A673 (cell line): ENCODE results near the gene TAF15.

Source experiments
- CTCF ChIP-seq: fragments of 300-800, 200-600 bp; sonication (generic); conservative IDR thresholded peaks from 2 replicates; pipeline ENCODE4 v1.5.1; 2017; ENCODE audit warnings: low read depth, mild to moderate bottlenecking, antibody characterized with exemption, low read length, moderate library complexity, mixed read lengths
- EZH2 ChIP-seq: fragments of 200-600 bp; sonication (generic); IDR thresholded peaks from 2 replicates; pipeline ENCODE4 v1.6.1; 2017; ENCODE audit warnings: borderline replicate concordance, low read depth, mild to moderate bottlenecking, mixed read lengths, antibody characterized with exemption, low read length; ENCODE audit not compliant: poor library complexity, severe bottlenecking

DNA sequence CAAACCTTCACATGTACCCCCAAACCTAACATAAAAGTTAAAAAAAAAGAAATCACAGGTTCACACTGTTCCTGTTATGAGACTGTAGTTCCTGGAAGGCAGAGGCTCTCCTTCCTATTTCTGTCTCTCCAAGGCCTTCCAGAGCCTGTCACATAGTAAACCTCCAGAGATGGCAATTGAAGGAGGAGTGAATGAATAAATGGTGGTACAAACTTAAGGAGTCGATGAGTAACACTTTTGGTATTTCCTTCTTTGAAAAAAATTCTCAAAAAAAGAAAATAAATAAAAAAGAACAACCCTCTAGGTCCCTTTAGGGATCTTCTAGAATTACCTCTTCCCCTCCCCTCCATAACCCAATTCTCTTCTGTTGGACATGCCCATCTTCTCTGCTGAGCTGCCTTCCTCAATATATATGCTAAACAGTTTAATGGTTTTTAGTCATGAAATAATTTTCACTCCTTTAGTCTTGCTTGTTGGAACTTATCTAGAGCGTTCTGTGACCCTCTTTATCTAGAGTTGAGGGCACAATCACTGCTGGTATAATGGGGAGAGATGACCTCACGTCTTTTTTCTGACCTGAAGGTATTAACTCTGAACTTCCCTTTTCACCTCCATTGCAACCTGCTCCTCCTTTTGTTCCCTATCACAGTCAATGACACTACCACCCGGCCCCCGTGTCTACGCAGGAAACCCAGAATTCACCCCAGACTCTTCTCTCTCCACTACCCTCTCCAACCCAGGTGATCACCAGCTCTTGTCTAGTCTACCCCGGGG lies 1.7 kb upstream of the TAF15 start:
- TF ChIP-seq CTCF (no peak), EZH2 (no peak)
